GM12878 (cell line): ENCODE data around the gene PDCD6IP. TPM values are rescaled to one million over a fixed set of nuclear protein-coding genes. Genes with fewer than 3 reads are reported as not detected.

Experiments used
- BACH1 ChIP-seq: fragments of 450-650 bp; IDR thresholded peaks from 2 replicates; pipeline ENCODE4 v1.6.1; 2017; ENCODE audit warnings: mild to moderate bottlenecking, borderline replicate concordance
- CBFB ChIP-seq: IDR thresholded peaks from 2 replicates; pipeline ENCODE4 v1.6.1; 2016; ENCODE audit warnings: antibody characterized with exemption, low read depth
- CREB1 ChIP-seq: IDR thresholded peaks from 2 replicates; pipeline ENCODE4 v1.6.1; 2012; ENCODE audit warnings: low read depth, mild to moderate bottlenecking, inconsistent platforms
- ETV6 ChIP-seq, 2 experiments: fragments of 450-650 bp in 1 of 2; IDR thresholded peaks in 1 of 2; conservative IDR thresholded peaks in 1 of 2; 2 replicates each; pipeline ENCODE4 v1.6.1; 2014; ENCODE audit warnings: antibody characterized with exemption in 1 of 2, borderline replicate concordance in 1 of 2, low read depth in 1 of 2, mild to moderate bottlenecking in 1 of 2, moderate library complexity in 1 of 2
- FOXK2 ChIP-seq: fragments of 450-650 bp; IDR thresholded peaks from 2 replicates; pipeline ENCODE4 v1.6.1; 2017; ENCODE audit warnings: mild to moderate bottlenecking, moderate library complexity
- GABPA ChIP-seq: IDR thresholded peaks from 2 replicates; pipeline ENCODE4 v1.6.1; 2014; ENCODE audit warnings: antibody characterized with exemption, low read depth, mild to moderate bottlenecking, inconsistent platforms
- KDM1A ChIP-seq: fragments of 200-600 bp; sonication (generic); IDR thresholded peaks from 2 replicates; pipeline ENCODE4 v1.6.1; 2016; ENCODE audit warnings: borderline replicate concordance
- MTA3 ChIP-seq: IDR thresholded peaks from 2 replicates; pipeline ENCODE4 v1.6.1; 2012; ENCODE audit warnings: low read length, inconsistent platforms, borderline replicate concordance
- NBN ChIP-seq: fragments of 450-650 bp; IDR thresholded peaks from 2 replicates; pipeline ENCODE4 v1.6.1; 2016
- NFYA ChIP-seq: IDR thresholded peaks from 2 replicates; pipeline ENCODE4 v1.6.1; 2011; ENCODE audit warnings: low read depth, mild to moderate bottlenecking, low read length, improper control_type of control experiment, borderline replicate concordance
- NR2F1 ChIP-seq: fragments of 450-650 bp; conservative IDR thresholded peaks from 2 replicates; pipeline ENCODE4 v1.6.1; 2017; ENCODE audit warnings: mild to moderate bottlenecking
- POLR2AphosphoS2 ChIP-seq: IDR thresholded peaks from 2 replicates; pipeline ENCODE4 v1.6.1; 2011; ENCODE audit warnings: low read depth, mild to moderate bottlenecking, low read length, improper control_type of control experiment, moderate library complexity
- RAD21 ChIP-seq: IDR thresholded peaks from 2 replicates; pipeline ENCODE4 v1.6.1; 2011; ENCODE audit warnings: mild to moderate bottlenecking, low read depth, low read length, moderate library complexity; ENCODE audit not compliant: insufficient read depth
- RCOR1 ChIP-seq: conservative IDR thresholded peaks from 2 replicates; pipeline ENCODE4 v1.6.1; 2012; ENCODE audit warnings: low read depth, low read length, improper control_type of control experiment
- RFX5 ChIP-seq: IDR thresholded peaks from 2 replicates; pipeline ENCODE4 v1.6.1; 2011; ENCODE audit warnings: low read depth, low read length, improper control_type of control experiment
- SPI1 ChIP-seq: IDR thresholded peaks from 2 replicates; pipeline ENCODE4 v1.6.1; 2011; ENCODE audit warnings: low read depth, mild to moderate bottlenecking, low read length, moderate library complexity, borderline replicate concordance; ENCODE audit not compliant: insufficient read depth
- SUPT20H ChIP-seq: IDR thresholded peaks from 2 replicates; pipeline ENCODE4 v1.6.1; 2011; ENCODE audit warnings: low read depth, mild to moderate bottlenecking, low read length, moderate library complexity, borderline replicate concordance; ENCODE audit not compliant: control insufficient read depth
- ZBED1 ChIP-seq: IDR thresholded peaks from 2 replicates; pipeline ENCODE4 v1.6.1; 2016; ENCODE audit warnings: borderline replicate concordance
- ZNF384 ChIP-seq: IDR thresholded peaks from 2 replicates; pipeline ENCODE4 v1.6.1; 2012; ENCODE audit warnings: low read depth, mild to moderate bottlenecking, low read length, improper control_type of control experiment, borderline replicate concordance
- polyA plus RNA-seq, 11 experiments: library from polyadenylated mRNA; depleted of rRNA in 4 of 11; unstranded in 6 of 11; stranded (reverse) in 5 of 11; fragments of >200 nt; fragmentation: Nextera tagmentation in 4 of 11; fragmentation: Illumina TruSeq in 1 of 11; extraction: Ambion mirVana in 4 of 11; extraction: Trizol in 1 of 11; gene quantifications; 1 replicate in 1 of 11; 2 replicates in 10 of 11; pipeline versions ENCODE4 v1.2.1 to v1.2.3, GENCODE V29; 2011 to 2016; ENCODE audit warnings: inconsistent platforms in 2 of 11, missing spikeins in 2 of 11, low read depth in 1 of 11
- total RNA-seq, 4 experiments: library from RNA; depleted of rRNA in 3 of 4; stranded (reverse); fragments of >200 nt in 3 of 4; fragmentation: Illumina TruSeq in 1 of 4; extraction: Trizol in 1 of 4; gene quantifications; 2 replicates each; pipeline versions ENCODE4 v1.2.1 to v1.2.3, GENCODE V29; 2013 to 2021
- TF ChIP-seq, protein P1 (sequence below): fragments of 450-650 bp; IDR thresholded peaks from 2 replicates; pipeline ENCODE4 v1.6.1; 2016; ENCODE audit warnings: mild to moderate bottlenecking
- TF ChIP-seq, protein P2 (sequence below): IDR thresholded peaks from 2 replicates; pipeline ENCODE4 v1.6.1; 2012; ENCODE audit warnings: mild to moderate bottlenecking, low read depth, low read length
- TF ChIP-seq, protein P3 (sequence below): fragments of 450-650 bp; formaldehyde crosslinking; IDR thresholded peaks from 2 replicates; pipeline ENCODE4 v1.5.0; 2022; ENCODE audit warnings: mild to moderate bottlenecking, missing genetic modification characterization

The PDCD6IP gene
- total and polyA plus RNA-seq, 10 of the 15 experiments (the other 5 are each of a cell fraction or from before 2014, with no cell fraction given), result 16.0 to 169 (median 81.2) TPM

DNA sequence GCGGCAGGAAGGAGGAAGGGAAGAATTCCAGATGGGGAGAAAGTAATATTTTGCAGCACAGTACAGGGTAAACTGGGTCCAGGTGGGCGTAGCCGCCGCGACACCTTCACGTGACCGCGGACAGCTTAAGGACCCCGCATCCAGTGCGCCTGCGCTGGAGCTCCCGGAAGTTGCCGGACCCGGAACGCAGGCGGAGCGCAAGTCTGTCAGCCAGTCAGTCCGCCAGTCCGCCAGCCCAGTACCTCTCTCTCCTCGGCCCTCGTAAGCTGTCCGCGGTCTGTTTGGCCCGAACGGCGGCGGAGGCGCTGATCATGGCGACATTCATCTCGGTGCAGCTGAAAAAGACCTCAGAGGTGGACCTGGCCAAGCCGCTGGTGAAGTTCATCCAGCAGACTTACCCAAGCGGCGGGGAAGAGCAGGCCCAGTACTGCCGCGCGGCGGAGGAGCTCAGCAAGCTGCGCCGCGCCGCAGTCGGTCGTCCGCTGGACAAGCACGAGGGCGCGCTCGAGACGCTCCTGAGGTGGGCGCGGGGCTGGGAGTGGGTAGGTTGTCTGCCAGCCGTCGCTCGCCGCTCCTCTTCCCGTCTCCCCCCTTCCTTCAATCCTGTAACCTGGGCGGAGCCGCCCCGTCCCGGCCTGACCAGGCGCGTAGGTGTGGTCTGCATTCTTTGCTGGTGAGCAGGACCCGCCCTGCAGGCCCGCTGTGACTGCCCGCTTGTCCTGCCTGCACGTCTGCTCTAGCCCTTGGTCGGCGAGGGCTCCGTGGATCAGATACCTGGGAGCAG, at the start of gene PDCD6IP (continued):
- TF ChIP-seq, protein P1, sequence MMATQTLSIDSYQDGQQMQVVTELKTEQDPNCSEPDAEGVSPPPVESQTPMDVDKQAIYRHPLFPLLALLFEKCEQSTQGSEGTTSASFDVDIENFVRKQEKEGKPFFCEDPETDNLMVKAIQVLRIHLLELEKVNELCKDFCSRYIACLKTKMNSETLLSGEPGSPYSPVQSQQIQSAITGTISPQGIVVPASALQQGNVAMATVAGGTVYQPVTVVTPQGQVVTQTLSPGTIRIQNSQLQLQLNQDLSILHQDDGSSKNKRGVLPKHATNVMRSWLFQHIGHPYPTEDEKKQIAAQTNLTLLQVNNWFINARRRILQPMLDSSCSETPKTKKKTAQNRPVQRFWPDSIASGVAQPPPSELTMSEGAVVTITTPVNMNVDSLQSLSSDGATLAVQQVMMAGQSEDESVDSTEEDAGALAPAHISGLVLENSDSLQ, result peak; percentile 65; the same call in 1 of the 2 replicates
- TF ChIP-seq RAD21, result no peak
- TF ChIP-seq MTA3, result no peak
- no peak for TF ChIP-seq SPI1
- no peak for TF ChIP-seq ETV6 (conservative IDR thresholded peaks at IDR 0.05 in 1 of 2, IDR thresholded peaks at IDR 0.05 in 1 of 2; ENCODE audit: borderline replicate concordance in 1 of 2, low read depth in 1 of 2)
- no peak for TF ChIP-seq RCOR1
- peak; percentile 93; the same call in 1 of the 2 replicates for TF ChIP-seq NBN
- TF ChIP-seq, protein P2, sequence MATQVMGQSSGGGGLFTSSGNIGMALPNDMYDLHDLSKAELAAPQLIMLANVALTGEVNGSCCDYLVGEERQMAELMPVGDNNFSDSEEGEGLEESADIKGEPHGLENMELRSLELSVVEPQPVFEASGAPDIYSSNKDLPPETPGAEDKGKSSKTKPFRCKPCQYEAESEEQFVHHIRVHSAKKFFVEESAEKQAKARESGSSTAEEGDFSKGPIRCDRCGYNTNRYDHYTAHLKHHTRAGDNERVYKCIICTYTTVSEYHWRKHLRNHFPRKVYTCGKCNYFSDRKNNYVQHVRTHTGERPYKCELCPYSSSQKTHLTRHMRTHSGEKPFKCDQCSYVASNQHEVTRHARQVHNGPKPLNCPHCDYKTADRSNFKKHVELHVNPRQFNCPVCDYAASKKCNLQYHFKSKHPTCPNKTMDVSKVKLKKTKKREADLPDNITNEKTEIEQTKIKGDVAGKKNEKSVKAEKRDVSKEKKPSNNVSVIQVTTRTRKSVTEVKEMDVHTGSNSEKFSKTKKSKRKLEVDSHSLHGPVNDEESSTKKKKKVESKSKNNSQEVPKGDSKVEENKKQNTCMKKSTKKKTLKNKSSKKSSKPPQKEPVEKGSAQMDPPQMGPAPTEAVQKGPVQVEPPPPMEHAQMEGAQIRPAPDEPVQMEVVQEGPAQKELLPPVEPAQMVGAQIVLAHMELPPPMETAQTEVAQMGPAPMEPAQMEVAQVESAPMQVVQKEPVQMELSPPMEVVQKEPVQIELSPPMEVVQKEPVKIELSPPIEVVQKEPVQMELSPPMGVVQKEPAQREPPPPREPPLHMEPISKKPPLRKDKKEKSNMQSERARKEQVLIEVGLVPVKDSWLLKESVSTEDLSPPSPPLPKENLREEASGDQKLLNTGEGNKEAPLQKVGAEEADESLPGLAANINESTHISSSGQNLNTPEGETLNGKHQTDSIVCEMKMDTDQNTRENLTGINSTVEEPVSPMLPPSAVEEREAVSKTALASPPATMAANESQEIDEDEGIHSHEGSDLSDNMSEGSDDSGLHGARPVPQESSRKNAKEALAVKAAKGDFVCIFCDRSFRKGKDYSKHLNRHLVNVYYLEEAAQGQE, result no peak
- TF ChIP-seq NR2F1, result 0 out of 2 replicates have a peak, but pooled peaks have one; percentile 8
- 0 out of 2 replicates have a peak, but pooled peaks have one; percentile 13 for TF ChIP-seq BACH1
- no peak for TF ChIP-seq CREB1
- no peak for TF ChIP-seq RFX5
- no peak for TF ChIP-seq SUPT20H
- no peak for TF ChIP-seq NFYA
- TF ChIP-seq CBFB, result peak; percentile 63; the same call in 1 of the 2 replicates
- TF ChIP-seq KDM1A, result no peak
- no peak for TF ChIP-seq ZNF384
- TF ChIP-seq ZBED1, result no peak; the same call in 1 of the 2 replicates
- TF ChIP-seq GABPA, result peak; percentile 84
- TF ChIP-seq POLR2AphosphoS2, result peak; percentile 91
- TF ChIP-seq, protein P3, sequence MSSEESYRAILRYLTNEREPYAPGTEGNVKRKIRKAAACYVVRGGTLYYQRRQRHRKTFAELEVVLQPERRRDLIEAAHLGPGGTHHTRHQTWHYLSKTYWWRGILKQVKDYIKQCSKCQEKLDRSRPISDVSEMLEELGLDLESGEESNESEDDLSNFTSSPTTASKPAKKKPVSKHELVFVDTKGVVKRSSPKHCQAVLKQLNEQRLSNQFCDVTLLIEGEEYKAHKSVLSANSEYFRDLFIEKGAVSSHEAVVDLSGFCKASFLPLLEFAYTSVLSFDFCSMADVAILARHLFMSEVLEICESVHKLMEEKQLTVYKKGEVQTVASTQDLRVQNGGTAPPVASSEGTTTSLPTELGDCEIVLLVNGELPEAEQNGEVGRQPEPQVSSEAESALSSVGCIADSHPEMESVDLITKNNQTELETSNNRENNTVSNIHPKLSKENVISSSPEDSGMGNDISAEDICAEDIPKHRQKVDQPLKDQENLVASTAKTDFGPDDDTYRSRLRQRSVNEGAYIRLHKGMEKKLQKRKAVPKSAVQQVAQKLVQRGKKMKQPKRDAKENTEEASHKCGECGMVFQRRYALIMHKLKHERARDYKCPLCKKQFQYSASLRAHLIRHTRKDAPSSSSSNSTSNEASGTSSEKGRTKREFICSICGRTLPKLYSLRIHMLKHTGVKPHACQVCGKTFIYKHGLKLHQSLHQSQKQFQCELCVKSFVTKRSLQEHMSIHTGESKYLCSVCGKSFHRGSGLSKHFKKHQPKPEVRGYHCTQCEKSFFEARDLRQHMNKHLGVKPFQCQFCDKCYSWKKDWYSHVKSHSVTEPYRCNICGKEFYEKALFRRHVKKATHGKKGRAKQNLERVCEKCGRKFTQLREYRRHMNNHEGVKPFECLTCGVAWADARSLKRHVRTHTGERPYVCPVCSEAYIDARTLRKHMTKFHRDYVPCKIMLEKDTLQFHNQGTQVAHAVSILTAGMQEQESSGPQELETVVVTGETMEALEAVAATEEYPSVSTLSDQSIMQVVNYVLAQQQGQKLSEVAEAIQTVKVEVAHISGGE (CRISPR knock-in tag), result peak; percentile 76
- no peak for TF ChIP-seq FOXK2
